ENCODE data around the gene YIF1B. TPM values are rescaled to one million over a fixed set of nuclear protein-coding genes. Genes with fewer than 3 reads are reported as not detected.

Gene YIF1B
- total RNA-seq, 1 donor: 59.8 TPM

DNA sequence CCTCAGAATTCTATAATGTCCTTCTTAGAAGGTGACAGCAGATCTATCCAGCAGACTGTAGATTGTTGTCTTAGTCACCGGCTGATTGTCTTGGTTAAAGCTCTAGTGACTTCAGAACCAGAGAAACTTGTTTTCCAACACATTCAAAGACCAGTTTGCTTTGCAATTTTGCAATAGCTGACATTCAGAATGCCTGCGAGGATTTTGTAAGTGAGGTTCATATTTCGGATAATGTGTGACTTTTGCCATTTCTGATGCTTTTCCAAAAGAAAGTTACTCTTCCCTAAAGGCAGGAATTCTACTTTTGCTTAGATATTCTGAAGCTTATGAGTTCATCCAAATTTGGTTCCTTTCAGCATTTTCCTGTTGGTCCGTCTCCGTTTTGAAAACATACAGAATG lies 38.2 kb downstream of the YIF1B start:
- H3K4me3 ChIP-seq (ENCODE audit: low read depth, low read length): no peak overlapping the region
- no peak for DNase-seq (ENCODE audit: low read depth)
- TF ChIP-seq, protein P1, sequence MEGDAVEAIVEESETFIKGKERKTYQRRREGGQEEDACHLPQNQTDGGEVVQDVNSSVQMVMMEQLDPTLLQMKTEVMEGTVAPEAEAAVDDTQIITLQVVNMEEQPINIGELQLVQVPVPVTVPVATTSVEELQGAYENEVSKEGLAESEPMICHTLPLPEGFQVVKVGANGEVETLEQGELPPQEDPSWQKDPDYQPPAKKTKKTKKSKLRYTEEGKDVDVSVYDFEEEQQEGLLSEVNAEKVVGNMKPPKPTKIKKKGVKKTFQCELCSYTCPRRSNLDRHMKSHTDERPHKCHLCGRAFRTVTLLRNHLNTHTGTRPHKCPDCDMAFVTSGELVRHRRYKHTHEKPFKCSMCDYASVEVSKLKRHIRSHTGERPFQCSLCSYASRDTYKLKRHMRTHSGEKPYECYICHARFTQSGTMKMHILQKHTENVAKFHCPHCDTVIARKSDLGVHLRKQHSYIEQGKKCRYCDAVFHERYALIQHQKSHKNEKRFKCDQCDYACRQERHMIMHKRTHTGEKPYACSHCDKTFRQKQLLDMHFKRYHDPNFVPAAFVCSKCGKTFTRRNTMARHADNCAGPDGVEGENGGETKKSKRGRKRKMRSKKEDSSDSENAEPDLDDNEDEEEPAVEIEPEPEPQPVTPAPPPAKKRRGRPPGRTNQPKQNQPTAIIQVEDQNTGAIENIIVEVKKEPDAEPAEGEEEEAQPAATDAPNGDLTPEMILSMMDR (IDR thresholded peaks at IDR 0.05; ENCODE audit: insufficient read depth, low read length): no peak

DNA sequence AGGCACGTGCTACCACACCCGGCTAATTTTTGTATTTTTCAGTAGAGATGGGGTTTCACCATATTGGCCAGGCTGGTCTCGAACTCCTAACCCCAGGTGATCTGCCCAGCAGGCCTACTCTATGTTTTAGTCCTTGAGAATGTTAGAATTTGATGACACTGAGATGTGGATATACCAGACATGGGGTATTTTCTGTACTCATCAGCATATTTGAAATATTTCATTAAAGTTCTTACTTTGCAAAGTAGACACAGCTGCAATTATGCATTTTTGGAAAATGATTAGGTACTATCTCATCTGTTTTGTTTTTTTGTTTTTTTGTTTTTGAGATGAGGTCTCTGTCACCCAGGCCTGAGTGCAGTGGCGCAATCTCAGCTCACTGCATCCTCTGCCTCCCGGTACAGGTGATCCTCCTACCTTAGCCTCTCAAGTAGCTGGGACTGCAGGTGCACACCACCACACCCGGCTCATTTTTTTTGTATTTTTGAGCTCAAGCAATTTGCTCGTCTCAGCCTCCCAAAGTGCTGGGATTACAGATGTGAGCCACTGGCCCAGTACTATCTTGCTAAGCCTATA lies 38.7 kb downstream of the YIF1B start:
- no peak overlapping the region for H3K4me3 ChIP-seq (ENCODE audit: low read depth, low read length)
- TF ChIP-seq, protein P1 (IDR thresholded peaks at IDR 0.05; ENCODE audit: insufficient read depth, low read length): no peak
- DNase-seq (ENCODE audit: low read depth): no peak

DNA sequence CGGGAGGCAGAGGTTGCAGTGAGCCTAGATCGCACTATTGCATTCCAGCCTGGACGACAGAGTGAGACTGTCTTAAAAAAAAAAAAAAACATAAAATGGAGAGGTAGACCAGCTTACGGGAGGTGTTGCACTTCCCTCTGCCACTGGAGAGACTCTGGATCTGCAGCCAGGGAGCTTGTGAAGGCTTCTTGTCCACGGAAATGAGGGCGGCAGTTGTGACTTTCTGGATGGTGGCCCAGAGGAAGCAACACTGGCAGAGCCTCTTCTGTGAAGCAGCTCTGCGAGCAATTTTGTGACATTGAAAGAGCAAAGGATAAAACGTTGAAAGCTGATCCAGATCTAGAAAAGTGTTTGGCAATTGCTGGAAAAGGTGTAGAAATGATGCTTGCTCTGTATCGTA lies 41.0 kb downstream of the YIF1B start:
- H3K4me3 ChIP-seq (ENCODE audit: low read depth, low read length): no peak overlapping the region
- no peak for DNase-seq (ENCODE audit: low read depth)
- TF ChIP-seq, protein P1 (IDR thresholded peaks at IDR 0.05; ENCODE audit: insufficient read depth, low read length): no peak

DNA sequence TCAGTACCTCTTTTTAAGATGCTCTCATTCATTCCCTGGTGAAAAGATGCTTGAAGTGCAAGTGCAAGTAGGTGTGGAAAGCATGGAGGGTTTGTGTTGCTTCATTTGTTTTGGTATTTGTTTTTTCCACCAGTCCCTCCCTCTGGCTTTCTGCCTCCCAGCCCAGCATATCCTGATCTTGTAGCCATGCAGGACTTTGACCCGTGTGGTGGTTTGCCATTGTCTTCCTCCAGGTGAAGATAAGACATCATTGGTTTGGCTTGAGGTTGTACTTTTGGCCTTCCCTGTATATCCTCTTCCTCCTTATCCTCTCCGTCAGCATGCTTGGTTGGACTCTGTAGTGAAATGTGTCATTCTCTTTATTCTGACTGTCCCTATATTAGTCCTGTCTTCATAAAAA lies 42.2 kb downstream of the YIF1B start:
- H3K4me3 ChIP-seq (ENCODE audit: low read depth, low read length): no peak overlapping the region
- TF ChIP-seq, protein P1 (IDR thresholded peaks at IDR 0.05; ENCODE audit: insufficient read depth, low read length): no peak
- DNase-seq (ENCODE audit: low read depth): no peak

DNA sequence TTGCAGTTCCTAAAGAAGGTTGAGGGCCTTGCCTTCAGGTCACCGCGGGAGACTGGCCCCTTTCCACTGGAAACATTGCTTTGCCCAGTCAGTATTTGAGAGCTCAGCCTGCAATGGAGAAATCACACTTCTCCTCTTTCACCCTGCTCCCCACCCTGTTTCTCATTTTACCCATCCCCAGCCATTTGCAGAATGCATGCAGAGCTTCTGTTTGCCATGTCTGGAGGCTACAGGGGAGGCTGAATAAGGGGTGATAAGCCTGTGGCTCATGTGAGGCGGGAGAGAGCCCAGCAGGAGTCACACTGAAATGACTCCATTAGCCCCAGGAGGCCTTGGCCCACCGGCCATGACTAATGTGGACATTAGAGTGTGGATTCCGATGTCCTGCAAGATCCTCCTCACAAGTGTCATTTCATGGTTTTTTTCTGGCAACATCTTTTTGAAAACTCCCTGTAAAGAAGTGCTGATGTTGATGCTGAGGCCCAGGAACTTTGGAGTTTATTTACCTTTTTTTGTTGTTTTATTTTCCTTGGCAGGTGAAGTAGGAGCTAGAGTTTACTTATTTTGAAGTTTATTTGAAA lies 45.1 kb downstream of the YIF1B start:
- DNase-seq (ENCODE audit: low read depth): no peak
- H3K4me3 ChIP-seq (ENCODE audit: low read depth, low read length): no peak overlapping the region
- TF ChIP-seq, protein P1 (IDR thresholded peaks at IDR 0.05; ENCODE audit: insufficient read depth, low read length): no peak

DNA sequence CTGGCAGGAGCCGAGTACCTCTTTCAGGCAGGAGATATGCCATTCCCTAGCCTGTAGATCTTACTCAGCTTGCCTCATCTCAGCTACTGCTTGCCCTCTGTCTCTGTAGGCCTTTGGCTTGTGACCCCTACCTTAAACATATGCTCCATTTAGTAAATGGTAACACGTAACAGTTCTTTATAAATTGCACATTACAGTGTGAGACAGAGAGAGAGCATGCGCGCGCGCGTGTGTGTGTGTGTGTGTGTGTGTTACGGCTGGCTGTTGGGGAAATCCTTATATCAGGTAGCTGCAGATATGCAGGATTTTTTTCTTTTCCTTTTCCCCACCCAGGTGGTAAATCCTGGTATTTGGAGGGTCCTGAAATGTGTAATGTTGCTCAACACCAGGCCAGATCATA lies 47.2 kb downstream of the YIF1B start:
- H3K4me3 ChIP-seq (ENCODE audit: low read depth, low read length): no peak overlapping the region
- TF ChIP-seq, protein P1 (IDR thresholded peaks at IDR 0.05; ENCODE audit: insufficient read depth, low read length): no peak
- DNase-seq (ENCODE audit: low read depth): no peak
